H1 (cell line): ENCODE data around the gene TOR4A. TPM values are rescaled to one million over a fixed set of nuclear protein-coding genes. Genes with fewer than 3 reads are reported as not detected.

Experiments used
- BACH1 ChIP-seq: IDR thresholded peaks from 2 replicates; pipeline ENCODE4 v1.6.1; 2012; ENCODE audit warnings: low read length, improper control_type of control experiment
- CREB1 ChIP-seq: IDR thresholded peaks from 2 replicates; pipeline ENCODE4 v1.6.1; 2012; ENCODE audit warnings: inconsistent platforms
- KDM4A ChIP-seq: IDR thresholded peaks from one replicate; pipeline ENCODE4 v1.7.1; 2012; ENCODE audit warnings: low read depth, mild to moderate bottlenecking, moderate library complexity, low read length, inconsistent platforms; ENCODE audit not compliant: severe bottlenecking
- MAFK ChIP-seq: IDR thresholded peaks from 2 replicates; pipeline ENCODE4 v1.6.1; 2012; ENCODE audit warnings: low read depth, mild to moderate bottlenecking, improper control_type of control experiment, low read length
- POLR2A ChIP-seq, 2 experiments: IDR thresholded peaks; 1 replicate in 1 of 2; 2 replicates in 1 of 2; pipeline ENCODE4 v1.6.1; 2011; ENCODE audit warnings: low read depth in 2 of 2, low read length in 2 of 2, mild to moderate bottlenecking in 2 of 2; ENCODE audit errors: control extremely low read depth in 1 of 2
- TCF12 ChIP-seq: IDR thresholded peaks from 2 replicates; pipeline ENCODE4 v1.6.1; 2011; ENCODE audit warnings: low read depth, mild to moderate bottlenecking, low read length
- polyA plus RNA-seq, 7 experiments: library from polyadenylated mRNA; depleted of rRNA in 3 of 7; stranded (reverse) in 5 of 7; unstranded in 2 of 7; fragments of >200 nt in 5 of 7; fragments of 200-250 nt in 2 of 7; gene quantifications; 1 replicate in 5 of 7; 2 replicates in 1 of 7; 4 replicates in 1 of 7; pipeline versions ENCODE4 v1.2.1 to v1.2.3, GENCODE V29; 2011 to 2013; ENCODE audit warnings: missing spikeins in 2 of 7, mixed read lengths in 2 of 7
- total RNA-seq: library from RNA; stranded (reverse); fragmentation: NEBNext Ultra II Directional; extraction: Animal tissue kit (Norgen Biotek cat#: 25700); gene quantifications from 2 replicates; pipeline ENCODE4 v1.2.1, GENCODE V29; 2021
- TF ChIP-seq, protein P1 (sequence below): IDR thresholded peaks from 2 replicates; pipeline ENCODE4 v1.6.1; 2012; ENCODE audit warnings: inconsistent platforms

Gene TOR4A
- total and polyA plus RNA-seq, 2 of the 8 experiments (the other 6 are each of a cell fraction or from before 2014, with no cell fraction given), result 8.4 to 9.3 TPM

DNA sequence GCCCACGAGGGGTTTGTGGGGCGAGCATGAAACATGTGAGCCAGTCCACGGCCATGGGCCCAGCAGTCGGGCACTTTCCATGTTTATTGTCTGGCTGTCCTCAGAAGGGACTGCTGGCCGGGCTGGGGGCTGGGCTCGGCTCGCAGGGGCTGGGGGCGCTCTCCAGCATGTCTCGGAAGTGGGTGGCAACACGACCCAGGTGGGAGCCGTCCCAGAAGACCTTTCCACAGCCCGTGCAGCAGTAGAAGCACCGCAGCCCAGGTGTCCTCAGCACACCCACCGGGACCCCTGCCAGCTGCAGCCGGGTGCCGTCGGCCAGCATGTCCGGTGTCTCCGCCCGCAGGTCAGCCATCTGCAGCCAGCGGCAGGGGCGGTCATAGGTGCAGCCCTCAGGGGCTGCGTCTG is 29.3 kb downstream of the TOR4A start (continued):
- TF ChIP-seq, protein P1, sequence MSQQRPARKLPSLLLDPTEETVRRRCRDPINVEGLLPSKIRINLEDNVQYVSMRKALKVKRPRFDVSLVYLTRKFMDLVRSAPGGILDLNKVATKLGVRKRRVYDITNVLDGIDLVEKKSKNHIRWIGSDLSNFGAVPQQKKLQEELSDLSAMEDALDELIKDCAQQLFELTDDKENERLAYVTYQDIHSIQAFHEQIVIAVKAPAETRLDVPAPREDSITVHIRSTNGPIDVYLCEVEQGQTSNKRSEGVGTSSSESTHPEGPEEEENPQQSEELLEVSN, result no peak
- TF ChIP-seq TCF12, result no peak
- no peak for TF ChIP-seq MAFK
- TF ChIP-seq BACH1, result no peak
- TF ChIP-seq CREB1, result no peak
- TF ChIP-seq KDM4A, result no peak
- TF ChIP-seq POLR2A (IDR thresholded peaks at IDR 0.05; ENCODE audit: control extremely low read depth in 1 of 2, low read depth in 2 of 2, low read length in 2 of 2), result no peak
